ENCODE results near the gene EFCAB5.
"Not testable (repeated sequence)": the region's sequence is repeated elsewhere in the genome, so short reads cannot be mapped to it uniquely, and the experiment has no call there.

Gene EFCAB5

GRCh38 chr17:29941334-29941733, at the start of gene EFCAB5:
TSS of gene EFCAB5 (plus strand) at chr17:29941634. CDS start at chr17:29941797, 163 bp downstream.
- DNase-seq (ENCODE audit: low read depth) = no peak

GRCh38 chr17:29892201-29892600, 49.2 kb upstream of the EFCAB5 start:
- no peak for DNase-seq (ENCODE audit: low read depth)

- DNase-seq (ENCODE audit: low read depth) = not testable (repeated sequence)
Observed at GRCh38 chr17:29897136-29897535, 44.3 kb upstream of the EFCAB5 start.

GRCh38 chr17:29903471-29903870, 38.0 kb upstream of the EFCAB5 start:
- no peak for DNase-seq (ENCODE audit: low read depth)

DNA sequence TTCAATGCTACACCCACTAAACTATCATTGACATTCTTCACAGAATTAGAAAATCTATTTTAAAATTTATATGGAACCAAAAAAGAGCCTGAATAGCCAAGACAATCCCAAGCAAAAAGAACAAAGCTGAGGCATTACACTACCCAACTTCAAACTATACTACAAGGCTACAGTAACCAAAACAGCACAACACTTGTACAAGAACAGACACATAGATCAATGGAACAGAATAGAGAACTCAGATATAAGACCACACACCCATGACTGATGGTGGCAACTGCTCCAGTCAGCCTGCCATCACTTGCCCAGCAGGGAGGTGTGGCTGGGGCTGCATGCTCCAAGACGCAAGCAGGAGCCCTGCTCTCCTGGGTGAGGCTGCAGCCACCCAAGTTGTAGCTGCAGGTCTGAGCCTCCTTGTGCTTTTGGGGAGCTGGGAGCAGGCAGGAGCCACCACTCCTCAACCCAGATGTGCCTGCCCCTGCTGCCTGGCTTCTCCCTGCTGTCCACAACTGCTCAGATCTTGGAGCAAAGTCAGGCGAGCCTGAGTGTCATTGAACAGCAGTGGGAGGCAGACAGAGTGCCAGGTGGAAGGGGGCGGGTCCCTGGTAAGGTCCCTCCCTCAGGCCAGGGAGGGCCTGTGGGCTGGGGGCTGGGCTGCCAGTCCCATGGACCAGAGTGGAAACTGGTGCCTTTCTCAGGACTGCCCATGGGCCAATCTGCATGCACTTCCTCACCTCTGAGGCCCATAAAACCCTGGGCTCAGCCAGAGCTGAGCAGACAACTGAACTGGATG, 36.2 kb upstream of the EFCAB5 start:
- DNase-seq (ENCODE audit: low read depth) = no peak

DNA sequence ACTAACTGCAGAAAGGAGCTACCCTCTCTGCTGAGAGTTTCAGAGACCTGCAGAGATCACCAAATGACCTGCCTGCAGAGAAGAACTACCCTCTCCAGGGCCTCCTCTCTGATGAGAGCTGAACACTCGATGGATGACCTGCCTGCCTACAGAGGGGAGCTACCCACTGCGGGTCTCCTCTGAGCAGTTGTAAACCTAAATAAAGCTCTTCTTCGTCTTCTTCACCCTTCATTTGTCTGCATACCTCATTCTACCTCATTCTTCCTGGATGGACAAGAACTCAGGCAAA, 35.6 kb upstream of the EFCAB5 start:
- DNase-seq (ENCODE audit: low read depth) = no peak

GRCh38 chr17:29906969-29907368, 34.5 kb upstream of the EFCAB5 start:
- no peak for DNase-seq (ENCODE audit: low read depth)

GRCh38 chr17:29909236-29910003, 32.0 kb upstream of the EFCAB5 start:
- peak; percentile 42 for DNase-seq (ENCODE audit: low read depth)

DNA sequence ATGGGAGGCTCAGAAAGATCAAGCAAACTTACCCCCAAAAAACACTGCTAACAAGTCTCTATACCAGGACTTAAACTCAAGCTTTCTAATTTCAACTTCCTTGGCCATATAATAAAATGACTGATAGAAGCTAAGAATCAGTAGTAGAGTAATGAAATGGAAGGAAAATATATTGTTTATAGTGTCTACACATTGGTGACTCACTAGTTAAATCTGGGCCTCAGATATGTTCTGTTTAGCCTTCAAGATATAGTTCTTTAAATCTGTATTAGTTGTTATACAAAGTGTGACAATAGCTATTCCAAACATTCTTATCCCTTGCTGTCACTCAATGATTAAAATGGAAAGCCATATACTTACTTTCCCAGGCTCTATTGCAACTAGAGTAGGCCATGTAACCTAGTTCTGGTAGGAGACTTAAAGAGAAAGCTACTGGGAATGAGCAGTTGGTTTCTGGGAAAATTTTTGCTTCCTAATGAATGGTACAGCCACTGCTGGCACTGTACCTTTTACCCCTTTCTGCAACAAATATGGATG, 29.7 kb upstream of the EFCAB5 start:
- DNase-seq (ENCODE audit: low read depth) = peak; percentile 25

DNA sequence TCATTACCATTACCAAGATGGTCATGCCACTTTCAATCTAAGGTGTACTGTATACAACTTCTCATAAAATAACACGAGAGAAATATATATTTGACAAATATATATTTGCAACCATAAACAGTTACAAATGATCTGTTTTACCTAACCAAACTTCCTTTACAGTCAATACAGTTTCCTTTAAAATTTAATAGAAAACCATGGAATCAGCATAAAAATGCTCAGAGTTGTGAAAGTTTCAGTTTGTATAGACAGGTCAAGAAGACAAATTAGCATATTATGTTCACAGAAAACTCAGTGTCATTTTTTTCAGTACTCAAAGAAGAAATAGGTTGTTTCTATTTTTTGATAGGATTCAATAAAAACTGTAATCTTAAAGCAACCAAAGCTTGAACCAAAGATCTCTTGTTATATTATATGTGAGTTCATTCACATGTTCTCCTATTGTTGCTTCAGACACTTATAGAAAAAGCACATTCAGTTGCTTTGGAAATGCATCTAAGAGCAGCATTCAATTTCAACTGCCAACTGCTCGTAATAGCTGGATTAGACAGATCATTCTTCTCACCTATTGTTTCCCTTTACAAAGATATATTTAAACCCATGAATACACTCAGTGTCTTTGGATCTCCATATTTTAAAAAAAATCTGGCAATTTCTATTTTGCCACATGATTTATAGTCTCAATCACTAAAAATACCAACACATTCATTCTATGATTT, 26.5 kb upstream of the EFCAB5 start:
- no peak for DNase-seq (ENCODE audit: low read depth)

DNA sequence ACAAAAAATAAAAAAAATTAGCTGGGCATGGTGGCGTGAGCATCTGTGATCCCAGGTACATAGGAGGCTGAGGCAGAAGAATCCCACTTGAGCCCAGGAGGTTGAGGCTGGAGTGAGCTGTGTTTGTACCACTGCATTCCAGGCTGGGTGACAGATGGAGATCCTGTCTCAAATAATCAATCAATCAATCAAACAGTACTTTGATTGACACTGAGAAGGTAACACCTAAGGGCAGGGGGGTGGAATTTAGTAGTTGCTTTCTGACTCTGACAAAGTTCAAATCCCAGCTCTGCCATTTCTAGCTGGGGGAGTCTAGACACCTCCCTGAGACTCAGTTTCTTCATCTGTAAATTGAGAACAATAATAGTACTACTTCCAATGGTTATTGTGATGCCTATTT, 23.4 kb upstream of the EFCAB5 start:
- DNase-seq (ENCODE audit: low read depth) = no peak

GRCh38 chr17:29918922-29919856, 22.2 kb upstream of the EFCAB5 start:
- peak; percentile 78 for DNase-seq (ENCODE audit: low read depth)

GRCh38 chr17:29924786-29925185, 16.6 kb upstream of the EFCAB5 start:
- DNase-seq (ENCODE audit: low read depth) = no peak

DNA sequence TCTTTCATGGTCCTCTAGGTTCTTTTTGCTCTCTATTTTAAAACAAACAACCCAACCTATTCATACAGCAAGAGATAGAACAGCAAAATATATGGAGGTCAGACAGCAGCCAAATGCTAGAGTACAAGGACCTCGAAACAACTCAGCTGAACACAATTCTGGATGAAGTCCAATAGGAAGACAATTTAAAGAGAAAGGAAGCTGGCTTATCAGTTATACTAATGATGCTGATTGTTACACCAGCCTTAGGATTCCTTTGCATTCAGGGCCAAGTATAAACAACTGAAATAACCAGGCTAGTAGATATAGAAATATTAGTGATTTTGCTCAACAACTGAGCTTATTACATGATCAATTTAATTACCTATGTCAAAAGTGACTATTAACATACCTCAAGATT, 13.9 kb upstream of the EFCAB5 start:
- peak; percentile 48 for DNase-seq (ENCODE audit: low read depth)

DNA sequence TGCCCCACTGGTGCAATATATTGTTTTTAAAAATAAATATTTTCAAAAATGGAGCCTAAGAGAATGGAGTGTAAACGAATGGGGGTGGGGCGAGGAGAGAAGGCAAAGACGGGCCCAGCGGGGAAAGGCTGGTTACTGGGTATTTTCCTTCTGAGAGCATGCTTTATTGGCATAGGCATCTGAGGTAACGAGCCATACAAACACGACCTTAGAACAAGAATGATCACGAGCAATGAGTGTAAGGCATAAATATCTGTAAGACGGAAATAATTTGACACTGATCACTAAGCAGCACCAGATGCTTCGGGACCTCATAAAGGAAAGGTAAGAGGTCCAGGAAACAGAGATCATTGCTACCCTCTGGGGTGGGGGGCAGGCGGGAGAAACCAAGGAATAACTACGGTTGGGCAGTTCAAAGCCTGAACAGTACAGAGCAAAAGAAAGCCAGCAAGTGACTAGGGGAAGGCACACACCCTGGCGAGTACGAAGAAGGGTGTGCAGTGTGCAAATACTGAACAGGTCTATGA, 12.4 kb upstream of the EFCAB5 start:
- peak; percentile 27 for DNase-seq (ENCODE audit: low read depth)

DNA sequence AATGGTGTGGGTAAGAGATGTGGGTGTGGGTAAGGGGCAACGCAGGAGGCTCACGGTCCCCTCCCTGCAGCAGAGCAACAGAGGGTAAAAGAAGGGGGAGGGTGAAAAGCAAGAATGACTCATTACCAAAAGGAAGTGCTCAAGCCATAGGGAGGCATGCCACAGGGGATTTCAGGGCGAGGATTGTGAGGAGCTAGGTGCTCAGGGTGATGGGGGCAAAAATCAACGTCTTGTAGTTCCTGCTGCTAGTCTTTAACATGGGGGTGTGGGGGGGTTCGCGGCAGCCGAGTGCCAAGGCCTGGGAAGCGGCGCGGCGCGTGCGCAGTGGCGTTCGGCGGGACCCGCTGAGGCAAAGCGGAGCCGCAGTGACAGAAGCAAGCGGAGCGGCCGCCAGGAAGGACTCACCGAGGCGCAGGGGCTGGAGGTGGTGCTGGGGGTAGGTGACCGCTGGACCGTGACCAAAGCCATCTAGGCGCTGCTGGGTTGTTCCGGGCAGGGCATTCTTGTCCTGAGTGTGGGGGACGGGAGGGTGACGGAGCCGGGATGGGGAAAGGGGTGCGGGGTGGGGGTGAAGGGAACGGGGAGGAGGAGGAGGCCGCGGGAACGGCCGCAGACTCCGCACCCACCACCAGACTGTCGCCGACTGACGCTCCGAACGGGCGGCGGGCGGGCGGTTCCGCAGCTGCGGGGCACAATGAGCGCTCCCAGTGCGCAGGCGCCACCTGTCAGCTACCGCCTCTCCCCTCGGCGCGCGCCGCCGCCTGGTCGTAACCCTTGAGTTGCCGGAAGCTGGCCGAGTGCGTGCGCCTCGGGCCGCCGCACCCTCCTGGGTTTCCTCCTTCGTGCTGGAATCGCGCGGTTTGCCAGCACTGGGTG, 11.7 kb upstream of the EFCAB5 start, which contains the start of gene SSH2:
SSH2 (minus strand) TSS at position 696 of the 876 bp plus-strand sequence; CDS start at position 468, 228 bp downstream.
- peak; percentile 71 for DNase-seq (ENCODE audit: low read depth)

DNA sequence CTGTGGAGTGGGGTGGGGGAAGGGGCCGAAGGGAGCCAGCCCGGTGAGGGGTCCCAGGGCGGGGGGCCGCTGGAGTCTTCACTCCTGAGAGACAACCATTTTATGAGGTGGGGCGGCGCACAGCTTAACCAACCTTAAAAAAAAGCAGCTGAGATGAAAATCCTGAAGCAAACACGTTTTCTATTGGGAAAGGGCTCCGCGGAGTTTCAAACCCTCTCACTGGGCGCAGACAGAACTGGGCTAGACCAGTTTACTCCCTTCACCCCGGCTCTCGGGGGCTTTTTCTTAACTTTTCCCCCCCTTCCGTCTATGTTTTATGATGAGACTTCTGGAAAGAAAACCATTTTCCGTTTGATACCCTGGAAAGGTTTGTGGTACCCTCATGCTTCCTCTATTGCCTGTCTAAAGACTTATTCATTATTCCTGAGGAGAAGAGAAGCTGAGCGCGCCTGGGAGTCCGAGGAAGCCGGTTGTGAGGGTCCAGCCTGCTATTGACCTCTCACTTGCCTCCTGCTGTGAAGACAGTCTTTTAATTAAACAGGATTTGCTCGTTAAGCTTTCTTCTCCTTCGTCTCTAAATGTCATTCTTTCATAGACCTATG, 10.9 kb upstream of the EFCAB5 start:
- no peak for DNase-seq (ENCODE audit: low read depth)

- peak; percentile 68 for DNase-seq (ENCODE audit: low read depth)
Observed at GRCh38 chr17:29931231-29931932, 10.1 kb upstream of the EFCAB5 start.

DNA sequence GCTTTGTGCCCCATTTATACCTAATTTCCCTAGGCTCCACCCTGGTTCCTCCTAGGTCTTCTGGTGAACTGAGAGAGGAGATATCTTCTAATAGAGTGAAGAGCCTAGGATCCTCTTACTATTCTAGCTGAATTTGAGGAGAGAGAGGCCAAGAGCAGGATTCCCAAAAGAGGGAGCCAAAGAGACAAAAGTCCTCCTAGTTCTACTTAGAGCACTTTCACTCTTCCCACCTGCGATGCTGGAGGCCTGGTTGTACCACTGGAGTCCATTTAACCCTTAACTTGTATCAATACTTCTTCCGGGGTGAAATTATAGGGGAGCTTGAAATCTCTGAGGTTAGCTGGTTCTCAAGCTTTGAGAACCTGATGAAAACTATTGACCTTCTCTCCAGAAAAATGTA, 8.1 kb upstream of the EFCAB5 start:
- peak; percentile 53 for DNase-seq (ENCODE audit: low read depth)
